Measurements from ENCODE around the gene UBE2E2. TPM values are rescaled to one million over a fixed set of nuclear protein-coding genes. Genes with fewer than 3 reads are reported as not detected.

Gene UBE2E2
- total and polyA plus RNA-seq, 2 donors (not counting 1 experiment from before 2014, with no cell fraction given), result 16.0 to 45.0 TPM

DNA sequence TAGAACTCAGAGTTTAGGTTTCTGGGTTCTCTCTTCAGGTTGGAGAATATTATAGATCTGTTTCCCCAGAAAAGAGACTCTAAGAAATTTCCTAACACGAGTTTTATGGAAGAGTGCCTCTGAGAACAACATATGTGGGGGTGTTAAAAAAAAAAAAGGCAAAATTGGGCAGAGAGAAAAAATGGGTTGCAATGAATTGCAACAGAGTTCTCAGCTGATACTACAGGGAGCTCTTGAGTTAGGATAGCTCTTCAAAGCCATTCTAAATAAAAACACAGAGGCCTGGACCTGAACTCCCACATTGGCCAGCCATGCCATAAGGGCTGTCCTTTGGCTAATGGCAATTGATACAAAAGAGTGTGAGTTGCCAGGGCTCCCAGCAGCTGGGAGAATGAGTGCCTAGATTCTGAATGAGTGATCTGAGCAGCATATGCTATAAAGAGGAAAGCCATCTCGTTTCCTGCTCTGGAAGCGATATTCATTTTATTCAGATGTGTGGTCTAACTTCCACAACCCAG is 20.1 kb upstream of the UBE2E2 start:
- H3K9me3 Mint-ChIP-seq (ENCODE audit: insufficient read depth), result no peaks in the 10 kb centered on the region
- H3K4me1 ChIP-seq (ENCODE audit: control insufficient read depth in 2 of 2, insufficient read depth in 2 of 2, low read length in 2 of 2), result no peaks in the 10 kb centered on the region
- no peaks in the 10 kb centered on the region for H3K36me3 ChIP-seq (replicated peaks in 1 of 2; ENCODE audit: control extremely low read depth in 1 of 2, control insufficient read depth in 1 of 2, extremely low read depth in 1 of 2, insufficient read depth in 2 of 2, low read length in 1 of 2)
- CTCF ChIA-PET, result interaction anchor here (0.6 to 0.7 kb wide), 2 partner anchors 310 to 627 kb away, joined by 3 read pairs; no protein-coding TSS in a partner anchor
- ATAC-seq (ENCODE audit: low read depth) (no peak), DNase-seq (no peak)
- no peak overlapping the region for H3K4me3 Mint-ChIP-seq
- H3K27me3 Mint-ChIP-seq, result no peaks in the 10 kb centered on the region
- intact Hi-C loops (cut with micrococcal nuclease), result no loop called here
- no peak overlapping the region for H3K4me2 ChIP-seq (replicated peaks; ENCODE audit: low read depth, low read length, poor library complexity, severe bottlenecking)
- H2AFZ ChIP-seq (ENCODE audit: insufficient read depth, low read depth, low read length, poor library complexity, severe bottlenecking), result no peak overlapping the region
- H3K4me3 ChIP-seq (ENCODE audit: control extremely low read depth in 1 of 5, extremely low read depth in 1 of 5, insufficient read depth in 1 of 5, low read depth in 2 of 5, low read length in 4 of 5), result no peak overlapping the region
- no peaks in the 10 kb centered on the region for H3K79me2 ChIP-seq (ENCODE audit: control insufficient read depth, insufficient read depth, low read length)
- H3K27me3 ChIP-seq (replicated peaks in 1 of 4; ENCODE audit: control extremely low read depth in 1 of 4, control insufficient read depth in 3 of 4, insufficient read depth in 4 of 4, low read length in 3 of 4), result no peaks in the 10 kb centered on the region
- no peak overlapping the region for H3K9ac ChIP-seq (ENCODE audit: low read length)
- WGBS (ENCODE audit: insufficient coverage), result no CpG with 5 or more reads among the region's 3 CpGs
- no peak overlapping the region for H3K27ac Mint-ChIP-seq
- H3K27ac ChIP-seq (ENCODE audit: low read length in 2 of 2), result no peak overlapping the region
- no peaks in the 10 kb centered on the region for H3K4me1 Mint-ChIP-seq
- TF ChIP-seq CTCF (IDR thresholded peaks at IDR 0.05), result no peak
- TF ChIP-seq EZH2 (IDR thresholded peaks at IDR 0.05; ENCODE audit: borderline replicate concordance, insufficient read depth, low read depth, low read length, poor library complexity, severe bottlenecking), result no peak
- POLR2A ChIA-PET, result no interaction called here
- H4K20me1 ChIP-seq (ENCODE audit: control insufficient read depth, insufficient read depth, low read length, poor library complexity, severe bottlenecking), result no peaks in the 10 kb centered on the region
- H3K9me3 ChIP-seq (ENCODE audit: control extremely low read depth in 1 of 3, control insufficient read depth in 2 of 3, insufficient read depth in 1 of 3, low read length in 2 of 3), result no peaks in the 10 kb centered on the region

DNA sequence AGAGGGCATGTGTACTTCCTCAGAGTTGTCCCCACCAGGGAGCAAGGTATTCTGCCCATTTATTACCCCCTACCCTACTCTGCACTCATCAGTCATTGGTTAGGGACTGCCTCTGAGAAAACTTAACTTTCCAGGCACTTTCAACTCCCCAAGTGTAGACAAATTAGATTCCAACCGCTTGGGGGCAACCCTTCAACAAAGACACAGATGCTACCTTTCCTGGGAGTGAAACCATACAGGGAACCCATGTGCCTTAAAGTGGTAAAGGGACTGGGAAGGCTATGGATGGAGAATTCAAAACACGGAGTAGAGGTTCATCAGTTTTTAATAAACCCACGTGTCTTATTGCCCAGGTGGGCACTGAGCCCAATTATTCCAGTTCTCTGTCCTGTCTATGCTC is 19.4 kb upstream of the UBE2E2 start:
- Histone ChIP-seq H3K79me2 (ENCODE audit: control insufficient read depth, insufficient read depth, low read length) (no peaks in the 10 kb centered on the region), H2AFZ (ENCODE audit: insufficient read depth, low read depth, low read length, poor library complexity, severe bottlenecking) (no peak overlapping the region), H3K9me3 (ENCODE audit: control extremely low read depth in 1 of 3, control insufficient read depth in 2 of 3, insufficient read depth in 1 of 3, low read length in 2 of 3) (no peaks in the 10 kb centered on the region), H3K4me3 (ENCODE audit: control extremely low read depth in 1 of 5, extremely low read depth in 1 of 5, insufficient read depth in 1 of 5, low read depth in 2 of 5, low read length in 4 of 5) (no peak overlapping the region), H3K4me1 (ENCODE audit: control insufficient read depth in 2 of 2, insufficient read depth in 2 of 2, low read length in 2 of 2) (no peaks in the 10 kb centered on the region), H3K4me2 (replicated peaks; ENCODE audit: low read depth, low read length, poor library complexity, severe bottlenecking) (no peak overlapping the region), H3K27ac (ENCODE audit: low read length in 2 of 2) (no peak overlapping the region), H3K36me3 (replicated peaks in 1 of 2; ENCODE audit: control extremely low read depth in 1 of 2, control insufficient read depth in 1 of 2, extremely low read depth in 1 of 2, insufficient read depth in 2 of 2, low read length in 1 of 2) (no peaks in the 10 kb centered on the region), H3K27me3 (replicated peaks in 1 of 4; ENCODE audit: control extremely low read depth in 1 of 4, control insufficient read depth in 3 of 4, insufficient read depth in 4 of 4, low read length in 3 of 4) (no peaks in the 10 kb centered on the region), H3K9ac (ENCODE audit: low read length) (no peak overlapping the region), H4K20me1 (ENCODE audit: control insufficient read depth, insufficient read depth, low read length, poor library complexity, severe bottlenecking) (no peaks in the 10 kb centered on the region)
- H3K9me3 Mint-ChIP-seq (ENCODE audit: insufficient read depth), result no peaks in the 10 kb centered on the region
- intact Hi-C loops (cut with micrococcal nuclease), result no loop called here
- ATAC-seq (ENCODE audit: low read depth), result peak; percentile 28
- no peaks in the 10 kb centered on the region for H3K27me3 Mint-ChIP-seq
- no peak overlapping the region for H3K4me3 Mint-ChIP-seq
- TF ChIP-seq CTCF (IDR thresholded peaks at IDR 0.05) (no peak), EZH2 (IDR thresholded peaks at IDR 0.05; ENCODE audit: borderline replicate concordance, insufficient read depth, low read depth, low read length, poor library complexity, severe bottlenecking) (no peak)
- no peaks in the 10 kb centered on the region for H3K4me1 Mint-ChIP-seq
- 60% methylated on average over 1 of the region's 3 CpGs for WGBS (ENCODE audit: insufficient coverage)
- CTCF ChIA-PET, result interaction anchor here (0.6 kb wide), 1 partner anchor 627 kb away, joined by 3 read pairs; no protein-coding TSS in a partner anchor
- POLR2A ChIA-PET, result no interaction called here
- DNase-seq, result no peak
- H3K27ac Mint-ChIP-seq, result no peak overlapping the region

All from B cell (primary cell).